ENCODE data around the gene FXYD7.

The FXYD7 gene

DNA sequence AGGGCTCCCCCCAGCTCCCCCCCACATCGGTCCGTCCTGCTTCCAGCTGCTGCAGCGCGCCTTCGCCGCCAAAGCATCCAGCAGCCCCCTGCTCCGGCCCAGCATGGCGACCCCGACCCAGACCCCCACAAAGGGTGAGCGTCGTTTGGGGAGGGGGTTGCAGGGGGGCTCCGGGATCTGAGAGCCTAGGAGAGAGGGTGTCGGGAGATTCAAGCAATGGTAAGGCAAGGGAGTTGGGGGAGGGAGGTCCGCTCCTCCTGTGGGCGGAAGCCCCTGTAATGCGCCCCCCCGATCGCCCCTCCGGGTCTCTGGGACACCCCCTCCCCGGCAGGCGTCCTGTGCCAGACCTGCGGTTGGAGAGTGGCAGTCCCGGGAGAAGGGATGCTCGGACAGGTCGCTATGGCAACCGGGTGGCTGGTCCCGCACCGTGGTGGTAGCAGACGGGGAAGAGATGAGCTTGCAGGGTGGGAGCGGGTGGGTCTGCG lies at the start of gene FXYD7:
Gene FXYD7, plus strand, starts transcription at position 25 of the 485 bp plus-strand sequence. Its CDS starts 79 bp downstream, at position 104.
- TF ChIP-seq SUZ12 (IDR thresholded peaks at IDR 0.05; ENCODE audit: extremely low read depth, insufficient read depth, insufficient read length) = no peak
- TF ChIP-seq ZNF274 (IDR thresholded peaks at IDR 0.05; ENCODE audit: low read depth, low read length) = no peak
- no peak for TF ChIP-seq YY1 (IDR thresholded peaks at IDR 0.05; ENCODE audit: insufficient read depth, insufficient read length)
- no peaks in the 10 kb centered on the region for H3K36me3 ChIP-seq (ENCODE audit: insufficient read depth, insufficient read length, low read length)
- peak within 1 kb of the TSS; percentile 44 for H3K9ac ChIP-seq (ENCODE audit: insufficient read length, low read depth)
- peak within 1 kb of the TSS; percentile 36 for H3K4me3 ChIP-seq (ENCODE audit: insufficient read length, low read depth)
- DNase-seq (ENCODE audit: low read depth, low spot score) = no peak
- peaks cover 12% of the 10 kb centered on the region for H3K4me1 ChIP-seq (ENCODE audit: insufficient read depth, insufficient read length)
- no peaks in the 10 kb centered on the region for H3K9me3 ChIP-seq (ENCODE audit: insufficient read depth, low read length)
- H3K27me3 ChIP-seq (ENCODE audit: insufficient read depth, insufficient read length) = peaks cover 44% of the 10 kb centered on the region

GRCh38 chr19:35093430-35093829 lies 49.6 kb upstream of the FXYD7 start:
- H3K27me3 ChIP-seq (ENCODE audit: insufficient read depth, insufficient read length) = no peaks in the 10 kb centered on the region
- H3K9me3 ChIP-seq (ENCODE audit: insufficient read depth, low read length) = no peaks in the 10 kb centered on the region
- no peak for DNase-seq (ENCODE audit: low read depth, low spot score)
- H3K4me1 ChIP-seq (ENCODE audit: insufficient read depth, insufficient read length) = peaks cover 6% of the 10 kb centered on the region
- TF ChIP-seq ZNF274 (IDR thresholded peaks at IDR 0.05; ENCODE audit: low read depth, low read length) = no peak
- no peak for TF ChIP-seq SUZ12 (IDR thresholded peaks at IDR 0.05; ENCODE audit: extremely low read depth, insufficient read depth, insufficient read length)
- TF ChIP-seq YY1 (IDR thresholded peaks at IDR 0.05; ENCODE audit: insufficient read depth, insufficient read length) = no peak
- H3K4me3 ChIP-seq (ENCODE audit: insufficient read length, low read depth) = no peak overlapping the region
- no peaks in the 10 kb centered on the region for H3K36me3 ChIP-seq (ENCODE audit: insufficient read depth, insufficient read length, low read length)
- H3K9ac ChIP-seq (ENCODE audit: insufficient read length, low read depth) = no peak overlapping the region

DNA sequence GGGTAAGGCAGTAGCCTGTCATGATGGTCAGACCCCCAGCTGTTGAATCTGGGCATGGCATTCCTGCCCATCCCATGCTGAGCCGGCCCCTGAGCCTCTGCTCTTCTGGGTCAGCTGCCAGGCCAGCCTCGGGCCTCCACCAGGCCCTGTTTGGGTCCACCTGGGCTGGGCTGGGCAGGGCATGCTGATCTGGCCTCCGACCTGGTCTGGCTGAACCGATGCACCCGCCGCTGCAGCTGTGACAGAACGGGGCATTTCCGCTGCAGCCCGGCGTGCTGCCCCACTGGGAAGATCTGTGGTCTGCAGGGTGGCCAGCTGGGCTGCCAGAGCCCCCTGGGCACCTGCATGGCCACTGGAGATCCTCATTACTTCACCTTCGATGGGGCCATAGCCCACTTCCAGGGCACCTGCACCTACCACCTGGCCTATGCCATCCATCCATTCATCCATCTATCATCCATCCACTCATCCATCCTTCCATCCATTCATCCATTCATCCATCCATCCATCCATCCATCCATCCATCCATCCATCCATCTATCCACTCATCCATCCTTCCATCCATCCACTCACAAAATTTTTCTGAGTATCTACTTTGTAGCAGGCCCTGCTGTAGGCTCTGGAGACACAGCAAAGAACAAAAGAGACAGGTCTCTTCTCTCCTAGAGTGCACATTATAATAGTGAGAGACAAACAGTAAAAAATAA lies 49.0 kb upstream of the FXYD7 start:
- no peak for DNase-seq (ENCODE audit: low read depth, low spot score)
- no peak for TF ChIP-seq YY1 (IDR thresholded peaks at IDR 0.05; ENCODE audit: insufficient read depth, insufficient read length)
- no peak for TF ChIP-seq SUZ12 (IDR thresholded peaks at IDR 0.05; ENCODE audit: extremely low read depth, insufficient read depth, insufficient read length)
- no peak for TF ChIP-seq ZNF274 (IDR thresholded peaks at IDR 0.05; ENCODE audit: low read depth, low read length)
- no peaks in the 10 kb centered on the region for H3K36me3 ChIP-seq (ENCODE audit: insufficient read depth, insufficient read length, low read length)

DNA sequence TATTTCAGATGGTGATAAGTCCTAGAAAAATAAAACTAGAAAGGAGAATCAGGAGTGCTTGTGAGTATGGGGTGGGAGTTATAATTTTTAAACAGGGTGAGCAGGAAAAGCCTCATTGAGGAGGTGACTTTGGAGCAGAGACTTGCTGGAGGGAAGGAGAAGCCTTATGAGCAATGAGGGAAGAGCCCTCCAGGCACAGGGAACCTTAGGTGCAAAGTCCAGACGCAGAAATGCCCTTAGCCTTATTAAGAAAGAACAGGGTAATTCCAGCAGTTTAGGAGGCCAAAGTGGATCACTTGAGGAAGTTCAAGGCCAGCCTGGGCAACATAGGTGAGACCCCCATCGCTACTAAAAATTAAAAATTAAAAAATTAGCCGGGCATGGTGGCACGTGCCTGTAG lies 48.4 kb upstream of the FXYD7 start:
- peaks cover 6% of the 10 kb centered on the region for H3K4me1 ChIP-seq (ENCODE audit: insufficient read depth, insufficient read length)
- TF ChIP-seq SUZ12 (IDR thresholded peaks at IDR 0.05; ENCODE audit: extremely low read depth, insufficient read depth, insufficient read length) = no peak
- no peak for TF ChIP-seq ZNF274 (IDR thresholded peaks at IDR 0.05; ENCODE audit: low read depth, low read length)
- TF ChIP-seq YY1 (IDR thresholded peaks at IDR 0.05; ENCODE audit: insufficient read depth, insufficient read length) = no peak
- H3K4me3 ChIP-seq (ENCODE audit: insufficient read length, low read depth) = no peak overlapping the region
- no peaks in the 10 kb centered on the region for H3K36me3 ChIP-seq (ENCODE audit: insufficient read depth, insufficient read length, low read length)
- H3K27me3 ChIP-seq (ENCODE audit: insufficient read depth, insufficient read length) = no peaks in the 10 kb centered on the region
- no peaks in the 10 kb centered on the region for H3K9me3 ChIP-seq (ENCODE audit: insufficient read depth, low read length)
- no peak overlapping the region for H3K9ac ChIP-seq (ENCODE audit: insufficient read length, low read depth)
- no peak for DNase-seq (ENCODE audit: low read depth, low spot score)

More for the DNA sequence above, 49.0 kb upstream of the FXYD7 start:
- Histone ChIP-seq H3K9me3 (ENCODE audit: insufficient read depth, low read length) (no peaks in the 10 kb centered on the region), H3K27me3 (ENCODE audit: insufficient read depth, insufficient read length) (no peaks in the 10 kb centered on the region), H3K4me1 (ENCODE audit: insufficient read depth, insufficient read length) (peaks cover 6% of the 10 kb centered on the region), H3K4me3 (ENCODE audit: insufficient read length, low read depth) (no peak overlapping the region), H3K9ac (ENCODE audit: insufficient read length, low read depth) (no peak overlapping the region)

- no peak overlapping the region for H3K4me3 ChIP-seq (ENCODE audit: insufficient read length, low read depth)
- no peak for TF ChIP-seq ZNF274 (IDR thresholded peaks at IDR 0.05; ENCODE audit: low read depth, low read length)
- no peak for TF ChIP-seq YY1 (IDR thresholded peaks at IDR 0.05; ENCODE audit: insufficient read depth, insufficient read length)
- no peak for TF ChIP-seq SUZ12 (IDR thresholded peaks at IDR 0.05; ENCODE audit: extremely low read depth, insufficient read depth, insufficient read length)
- no peak overlapping the region for H3K9ac ChIP-seq (ENCODE audit: insufficient read length, low read depth)
- no peaks in the 10 kb centered on the region for H3K36me3 ChIP-seq (ENCODE audit: insufficient read depth, insufficient read length, low read length)
- no peak for DNase-seq (ENCODE audit: low read depth, low spot score)
- no peaks in the 10 kb centered on the region for H3K27me3 ChIP-seq (ENCODE audit: insufficient read depth, insufficient read length)
- H3K4me1 ChIP-seq (ENCODE audit: insufficient read depth, insufficient read length) = peaks cover 5% of the 10 kb centered on the region
- no peaks in the 10 kb centered on the region for H3K9me3 ChIP-seq (ENCODE audit: insufficient read depth, low read length)
These were observed 47.2 kb upstream of the FXYD7 start for GRCh38 chr19:35095667-35096368.

DNA sequence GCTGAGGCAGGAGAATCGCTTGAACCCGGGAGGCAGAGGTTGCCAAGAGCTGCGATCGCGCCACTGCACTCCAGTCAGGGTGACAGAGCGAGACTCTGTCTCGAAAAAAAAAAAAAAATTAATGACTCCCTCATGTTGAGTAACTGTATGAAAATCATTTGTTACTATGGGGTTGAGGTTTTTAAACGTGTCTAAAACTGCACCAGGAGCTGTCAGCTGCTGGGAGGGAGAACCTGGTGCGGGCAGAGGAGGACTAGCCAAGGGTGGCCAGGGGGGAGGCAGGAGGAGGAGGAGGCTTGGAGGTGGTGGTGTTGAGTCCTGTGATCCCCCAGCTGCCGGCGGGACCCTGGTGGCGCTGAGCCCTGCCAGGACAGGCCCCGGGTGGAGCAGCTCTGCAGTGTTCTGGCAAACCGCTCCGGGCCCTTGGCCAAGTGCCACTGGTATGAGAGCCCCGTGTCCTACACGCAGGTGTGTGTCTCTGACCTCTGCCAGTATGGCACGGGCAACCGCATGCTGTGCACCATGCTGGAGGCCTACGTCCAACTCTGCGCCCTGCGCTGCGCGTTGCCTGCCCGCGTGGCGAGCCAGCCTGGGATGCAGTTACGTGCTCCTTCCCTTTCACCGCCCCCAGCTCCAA lies 44.5 kb upstream of the FXYD7 start:
- Histone ChIP-seq H3K9ac (ENCODE audit: insufficient read length, low read depth) (no peak overlapping the region), H3K9me3 (ENCODE audit: insufficient read depth, low read length) (no peaks in the 10 kb centered on the region), H3K27me3 (ENCODE audit: insufficient read depth, insufficient read length) (no peaks in the 10 kb centered on the region), H3K4me1 (ENCODE audit: insufficient read depth, insufficient read length) (peaks cover 7% of the 10 kb centered on the region), H3K36me3 (ENCODE audit: insufficient read depth, insufficient read length, low read length) (no peaks in the 10 kb centered on the region), H3K4me3 (ENCODE audit: insufficient read length, low read depth) (no peak overlapping the region)
- no peak for DNase-seq (ENCODE audit: low read depth, low spot score)
- TF ChIP-seq SUZ12 (IDR thresholded peaks at IDR 0.05; ENCODE audit: extremely low read depth, insufficient read depth, insufficient read length) (no peak), ZNF274 (IDR thresholded peaks at IDR 0.05; ENCODE audit: low read depth, low read length) (no peak), YY1 (IDR thresholded peaks at IDR 0.05; ENCODE audit: insufficient read depth, insufficient read length) (no peak)
